Prostate gland (tissue), 2 donors: ENCODE results near the gene RHOT2. TPM values are rescaled to one million over a fixed set of nuclear protein-coding genes. Genes with fewer than 3 reads are reported as not detected.

Experiments
- DNase-seq: peaks from one replicate; pipeline ENCODE4 v3.0.0-alpha.2; 2019; ENCODE audit warnings: low spot score
- H3K27ac ChIP-seq, 2 donors: fragments of 200-600 bp; sonication (generic); 2 replicates each; pipeline ENCODE4 v1.5.1; 2017 to 2019
- H3K27me3 ChIP-seq: fragments of 200-600 bp; sonication (generic); replicated peaks from 2 replicates; pipeline ENCODE4 v1.5.1; 2019; ENCODE audit not compliant: insufficient read depth
- H3K36me3 ChIP-seq, 2 donors: fragments of 200-600 bp; sonication (generic); 1 replicate in 1 of 2; 2 replicates in 1 of 2; pipeline versions ENCODE4 v1.5.1 to v1.8.1; 2017 to 2019
- H3K4me1 ChIP-seq: fragments of 200-600 bp; sonication (generic); replicated peaks from 2 replicates; pipeline ENCODE4 v1.5.1; 2019
- H3K4me3 ChIP-seq, 2 donors: fragments of 200-600 bp; sonication (generic); 2 replicates each; pipeline ENCODE4 v1.5.1; 2017 to 2019
- H3K9me3 ChIP-seq: fragments of 200-600 bp; sonication (generic); 2 replicates; pipeline ENCODE4 v1.5.1; 2017
- POLR2A ChIP-seq: fragments of 450-650 bp; IDR thresholded peaks from one replicate; pipeline ENCODE4 v1.6.1; 2016; ENCODE audit warnings: antibody characterized with exemption, mild to moderate bottlenecking
- POLR2AphosphoS5 ChIP-seq: sonication (generic); formaldehyde crosslinking; IDR thresholded peaks from one replicate; pipeline ENCODE4 v1.6.1; 2017; ENCODE audit warnings: antibody characterized with exemption
- WGBS: methylation state at CpG from one replicate; pipeline ENCODE4 v1.1.5; 2018; 5-methylcytosine and 5-hydroxymethylcytosine counted together
- intact Hi-C: fragments of 100-400 bp; cut with DNase I; formaldehyde crosslinking; loops from one replicate; pipeline ENCODE4 v1.14.2; 2022
- total RNA-seq, 2 donors: library from RNA; depleted of rRNA; stranded (reverse); fragments of >200 nt; gene quantifications; one replicate each; pipeline ENCODE4 v1.1.0, GENCODE V29; 2016
- TF ChIP-seq, protein P1 (sequence below), 4 experiments: fragments of 200-600 bp in 2 of 4; fragments of 450-650 bp in 2 of 4; sonication (generic) in 2 of 4; IDR thresholded peaks; 1 replicate in 3 of 4; 2 replicates in 1 of 4; pipeline ENCODE4 v1.5.1; 2016 to 2019; ENCODE audit warnings: antibody characterized with exemption in 4 of 4, mild to moderate bottlenecking in 2 of 4, moderate library complexity in 2 of 4

Gene RHOT2
- total RNA-seq, 2 donors from 2014 or later = 101 to 169 TPM

- WGBS = 70% methylated on average over 22 of the region's 22 CpGs
- Histone ChIP-seq H3K4me3 (no peak overlapping the region), H3K27me3 (no peaks in the 10 kb centered on the region), H3K4me1 (peaks cover 7% of the 10 kb centered on the region), H3K9me3 (no peaks in the 10 kb centered on the region), H3K27ac (peak overlapping the region; percentile 29 to 84), H3K36me3 (peaks cover 9 to 23% of the 10 kb centered on the region in 2 donors)
- intact Hi-C loops = no loop called here
- DNase-seq = no peak
- no peak for TF ChIP-seq POLR2AphosphoS5
- TF ChIP-seq POLR2A = no peak
- TF ChIP-seq, protein P1, sequence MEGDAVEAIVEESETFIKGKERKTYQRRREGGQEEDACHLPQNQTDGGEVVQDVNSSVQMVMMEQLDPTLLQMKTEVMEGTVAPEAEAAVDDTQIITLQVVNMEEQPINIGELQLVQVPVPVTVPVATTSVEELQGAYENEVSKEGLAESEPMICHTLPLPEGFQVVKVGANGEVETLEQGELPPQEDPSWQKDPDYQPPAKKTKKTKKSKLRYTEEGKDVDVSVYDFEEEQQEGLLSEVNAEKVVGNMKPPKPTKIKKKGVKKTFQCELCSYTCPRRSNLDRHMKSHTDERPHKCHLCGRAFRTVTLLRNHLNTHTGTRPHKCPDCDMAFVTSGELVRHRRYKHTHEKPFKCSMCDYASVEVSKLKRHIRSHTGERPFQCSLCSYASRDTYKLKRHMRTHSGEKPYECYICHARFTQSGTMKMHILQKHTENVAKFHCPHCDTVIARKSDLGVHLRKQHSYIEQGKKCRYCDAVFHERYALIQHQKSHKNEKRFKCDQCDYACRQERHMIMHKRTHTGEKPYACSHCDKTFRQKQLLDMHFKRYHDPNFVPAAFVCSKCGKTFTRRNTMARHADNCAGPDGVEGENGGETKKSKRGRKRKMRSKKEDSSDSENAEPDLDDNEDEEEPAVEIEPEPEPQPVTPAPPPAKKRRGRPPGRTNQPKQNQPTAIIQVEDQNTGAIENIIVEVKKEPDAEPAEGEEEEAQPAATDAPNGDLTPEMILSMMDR (IDR thresholded peaks at IDR 0.05) = no peak
Observed at GRCh38 chr16:667113-667779, 686 bp upstream of the RHOT2 start.

DNA sequence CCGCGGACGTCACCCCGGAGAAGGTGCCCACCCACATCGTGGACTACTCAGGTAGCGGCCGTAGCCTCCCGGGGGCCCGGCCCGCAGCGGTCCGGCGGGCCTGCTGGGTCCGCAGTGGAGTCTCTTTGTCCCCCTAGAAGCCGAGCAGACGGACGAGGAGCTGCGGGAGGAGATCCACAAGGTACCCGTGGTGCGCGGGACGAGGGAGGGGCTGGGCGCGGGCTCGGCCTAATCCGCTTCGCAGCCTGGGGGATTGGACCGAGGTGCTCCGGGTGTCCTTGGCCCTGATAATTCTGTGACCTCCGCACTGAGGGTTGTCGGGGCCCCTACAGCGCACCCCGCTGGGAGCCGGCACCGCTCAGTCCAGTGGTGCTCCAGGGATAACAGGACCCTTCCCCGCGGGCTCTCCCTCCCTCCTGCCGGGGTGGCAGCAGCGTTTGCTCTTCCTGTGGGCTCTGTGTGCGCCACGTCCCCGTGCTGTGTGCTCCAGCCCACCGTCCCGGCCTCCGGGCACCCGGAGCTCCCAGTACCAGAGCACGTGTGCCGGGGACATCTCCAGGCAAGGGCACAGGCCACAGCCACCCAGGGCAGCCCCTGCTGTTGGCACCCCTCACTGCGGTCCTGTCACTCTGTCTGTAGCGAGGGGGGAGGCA is 713 bp downstream of the RHOT2 start:
- TF ChIP-seq, protein P1 (IDR thresholded peaks at IDR 0.05) = no peak
- TF ChIP-seq POLR2A (no peak), POLR2AphosphoS5 (no peak)
- 7% methylated on average over 30 of the region's 50 CpGs for WGBS
- Histone ChIP-seq H3K4me1 (peaks cover 7% of the 10 kb centered on the region), H3K27ac (peak overlapping the region; percentile 84 to 86), H3K27me3 (no peaks in the 10 kb centered on the region), H3K4me3 (peak overlapping the region; percentile 73 to 99), H3K36me3 (peaks cover 17 to 37% of the 10 kb centered on the region in 2 donors), H3K9me3 (no peaks in the 10 kb centered on the region)
- intact Hi-C loops = no loop called here
- no peak for DNase-seq

DNA sequence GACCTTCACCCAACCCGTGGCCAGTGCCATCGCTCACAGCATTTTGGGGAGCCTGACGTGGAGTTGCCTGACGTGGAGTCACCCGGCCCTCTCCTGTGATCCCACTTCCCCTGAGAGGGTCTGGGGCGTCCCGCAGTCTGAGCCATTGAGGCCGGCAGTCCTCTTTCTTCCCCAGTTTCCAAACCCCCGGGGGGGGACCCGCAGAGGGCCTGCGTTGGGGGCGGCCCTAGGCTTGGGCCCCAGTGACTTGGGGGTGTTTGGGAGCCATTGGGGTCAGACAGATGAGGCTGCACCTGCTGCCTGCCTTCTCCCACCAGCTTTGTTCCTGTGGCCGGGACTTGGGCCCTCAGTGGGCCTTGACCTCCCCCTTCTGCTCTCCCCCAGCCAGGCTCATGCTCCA is 1.7 kb downstream of the RHOT2 start:
- DNase-seq = no peak
- 92% methylated on average over 13 of the region's 13 CpGs for WGBS
- TF ChIP-seq POLR2AphosphoS5 (no peak), POLR2A (no peak)
- TF ChIP-seq, protein P1 (IDR thresholded peaks at IDR 0.05) = no peak
- H3K9me3 ChIP-seq = no peaks in the 10 kb centered on the region
- H3K27me3 ChIP-seq = no peaks in the 10 kb centered on the region
- H3K4me3 ChIP-seq = no peak overlapping the region
- intact Hi-C loops = no loop called here
- peaks cover 7% of the 10 kb centered on the region for H3K4me1 ChIP-seq
- H3K36me3 ChIP-seq = peaks cover 17 to 37% of the 10 kb centered on the region in 2 donors
- H3K27ac ChIP-seq = no peak overlapping the region

DNA sequence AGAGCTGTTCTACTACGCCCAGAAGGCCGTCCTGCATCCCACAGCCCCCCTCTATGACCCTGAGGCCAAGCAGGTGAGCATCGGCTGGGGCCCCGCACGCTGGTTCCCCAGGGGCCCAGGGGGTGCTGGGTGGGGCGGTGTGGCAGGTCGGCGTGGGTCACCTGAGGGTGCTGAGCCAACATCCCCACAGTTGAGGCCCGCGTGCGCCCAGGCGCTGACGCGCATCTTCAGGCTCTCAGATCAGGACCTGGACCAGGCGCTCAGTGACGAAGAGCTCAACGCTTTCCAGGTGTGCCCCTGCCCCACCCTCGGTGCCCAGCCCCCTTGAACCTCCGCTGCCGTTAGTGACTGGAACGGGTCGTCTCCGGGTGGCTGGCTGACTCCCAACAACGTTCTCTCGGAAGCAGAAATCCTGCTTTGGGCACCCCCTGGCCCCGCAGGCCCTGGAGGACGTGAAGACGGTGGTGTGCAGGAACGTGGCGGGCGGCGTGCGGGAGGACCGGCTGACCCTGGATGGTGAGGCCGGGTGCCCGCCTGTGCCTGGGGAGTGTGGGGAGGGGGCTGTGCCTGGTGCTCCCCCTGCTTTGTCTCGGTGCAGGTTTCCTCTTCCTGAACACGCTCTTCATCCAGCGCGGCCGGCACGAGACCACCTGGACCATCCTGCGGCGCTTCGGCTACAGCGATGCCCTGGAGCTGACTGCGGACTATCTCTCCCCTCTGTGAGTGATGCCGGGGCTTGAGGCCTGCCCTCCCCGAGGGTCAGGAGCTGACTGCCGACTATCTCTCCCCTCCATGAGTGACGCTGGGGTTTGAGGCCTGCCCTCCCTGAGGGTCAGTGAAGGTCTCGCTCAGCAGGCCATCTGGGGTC is 2.8 kb downstream of the RHOT2 start:
- Histone ChIP-seq H3K36me3 (peaks cover 17 to 37% of the 10 kb centered on the region in 2 donors), H3K27me3 (no peaks in the 10 kb centered on the region), H3K4me1 (peaks cover 7% of the 10 kb centered on the region), H3K9me3 (no peaks in the 10 kb centered on the region), H3K4me3 (no peak overlapping the region), H3K27ac (no peak overlapping the region)
- DNase-seq = no peak
- intact Hi-C loops = no loop called here
- TF ChIP-seq, protein P1 (IDR thresholded peaks at IDR 0.05) = no peak
- TF ChIP-seq POLR2A (no peak), POLR2AphosphoS5 (no peak)
- WGBS = 91% methylated on average over 50 of the region's 52 CpGs
